ENCODE measurements around the gene PARP16. TPM values are rescaled to one million over a fixed set of nuclear protein-coding genes. Genes with fewer than 3 reads are reported as not detected.

The PARP16 gene
- total RNA-seq, 4 donors from 2014 or later: 2.3 to 14.7 (median 6.5) TPM

- no peak overlapping the region for H3K4me3 ChIP-seq
- H3K9me3 ChIP-seq: no peaks in the 10 kb centered on the region
- H3K36me3 ChIP-seq: no peaks in the 10 kb centered on the region
- intact Hi-C loops (cut with DNase I; ENCODE audit: low total_unique reads): loop anchor here (10.0 kb wide), 1 partner anchor 448 kb away; the partner anchor contains the start of gene PLEKHO2
- H3K27ac ChIP-seq: no peak overlapping the region
- H3K27me3 ChIP-seq: no peaks in the 10 kb centered on the region
- no peaks in the 10 kb centered on the region for H3K4me1 ChIP-seq
- no peak for DNase-seq
- TF ChIP-seq POLR2A (IDR thresholded peaks at IDR 0.05): no peak
- no peak for TF ChIP-seq CTCF (IDR thresholded peaks at IDR 0.05)
Observed at GRCh38 chr15:65292938-65293518, 6.3 kb upstream of the PARP16 start.

- Histone ChIP-seq H3K4me1 (peaks cover 0 to 6% of the 10 kb centered on the region in 2 donors), H3K27ac (no peak overlapping the region), H3K4me3 (no peak overlapping the region), H3K27me3 (no peaks in the 10 kb centered on the region), H3K36me3 (no peaks in the 10 kb centered on the region), H3K9me3 (no peaks in the 10 kb centered on the region)
- DNase-seq: no peak
- no peak for TF ChIP-seq POLR2A (IDR thresholded peaks at IDR 0.05)
- TF ChIP-seq CTCF (IDR thresholded peaks at IDR 0.05): no peak
- intact Hi-C loops (cut with DNase I; ENCODE audit: low total_unique reads): loop anchor here (10.0 kb wide), 1 partner anchor 445 kb away; the partner anchor contains the start of gene PLEKHO2
Observed at GRCh38 chr15:65290228-65290627, 3.5 kb upstream of the PARP16 start.

GRCh38 chr15:65289261-65289854 lies 2.7 kb upstream of the PARP16 start:
- TF ChIP-seq POLR2A (IDR thresholded peaks at IDR 0.05) (no peak), CTCF (IDR thresholded peaks at IDR 0.05) (no peak)
- no peak for DNase-seq
- Histone ChIP-seq H3K36me3 (no peaks in the 10 kb centered on the region), H3K9me3 (no peaks in the 10 kb centered on the region), H3K4me1 (peaks cover 0 to 7% of the 10 kb centered on the region in 2 donors), H3K27me3 (no peaks in the 10 kb centered on the region), H3K27ac (no peak overlapping the region), H3K4me3 (no peak overlapping the region)
- intact Hi-C loops (cut with DNase I; ENCODE audit: low total_unique reads): no loop called here

- TF ChIP-seq POLR2A (IDR thresholded peaks at IDR 0.05): no peak
- no peak for TF ChIP-seq CTCF (IDR thresholded peaks at IDR 0.05)
- H3K27ac ChIP-seq: peak overlapping the region; percentile 91 to 93
- DNase-seq: no peak
- H3K4me1 ChIP-seq: peaks cover 0 to 7% of the 10 kb centered on the region in 2 donors
- no peaks in the 10 kb centered on the region for H3K36me3 ChIP-seq
- H3K27me3 ChIP-seq: no peaks in the 10 kb centered on the region
- H3K4me3 ChIP-seq: no peak overlapping the region
- H3K9me3 ChIP-seq: no peaks in the 10 kb centered on the region
- intact Hi-C loops (cut with DNase I; ENCODE audit: low total_unique reads): no loop called here
Observed at GRCh38 chr15:65287520-65287855, 805 bp upstream of the PARP16 start.

- no peak for TF ChIP-seq CTCF (IDR thresholded peaks at IDR 0.05)
- TF ChIP-seq POLR2A (IDR thresholded peaks at IDR 0.05): no peak
- no peak for DNase-seq
- H3K36me3 ChIP-seq: no peaks in the 10 kb centered on the region
- intact Hi-C loops (cut with DNase I; ENCODE audit: low total_unique reads): no loop called here
- peaks cover 0 to 7% of the 10 kb centered on the region in 2 donors for H3K4me1 ChIP-seq
- peak overlapping the region; percentile 91 to 93 for H3K27ac ChIP-seq
- H3K9me3 ChIP-seq: no peaks in the 10 kb centered on the region
- peak overlapping the region; percentile 74 to 85 for H3K4me3 ChIP-seq
- H3K27me3 ChIP-seq: no peaks in the 10 kb centered on the region
Observed at GRCh38 chr15:65286069-65286703, 497 bp downstream of the PARP16 start.

All from uterus (tissue), 4 donors.